Lung (tissue), 12 donors: ENCODE data around the gene LOXL1. TPM values are rescaled to one million over a fixed set of nuclear protein-coding genes. Genes with fewer than 3 reads are reported as not detected.

Experiments used
- ATAC-seq: fragments of 200-7000 bp; cut with Tn5 transposase; one replicate; pipeline ENCODE4 v1.9.1; 2020; ENCODE audit warnings: moderate number of reproducible peaks; ENCODE audit not compliant: insufficient read depth, low FRiP score
- DNase-seq, 3 donors: peaks; one replicate each; pipeline ENCODE4 v3.0.0-alpha.2; 2013 to 2017
- H3K27ac ChIP-seq, 2 donors: one replicate each; pipeline ENCODE4 v1.5.1; 2013; ENCODE audit warnings: mild to moderate bottlenecking in 2 of 2, moderate library complexity in 2 of 2, control low read depth in 1 of 2, inconsistent platforms in 1 of 2, low read depth in 1 of 2, low read length in 1 of 2
- H3K27me3 ChIP-seq, 3 donors: one replicate each; pipeline ENCODE4 v1.5.1; 2013; ENCODE audit warnings: low read length in 2 of 3; ENCODE audit not compliant: control insufficient read depth in 3 of 3, insufficient read depth in 3 of 3
- H3K36me3 ChIP-seq, 4 donors: one replicate each; pipeline ENCODE4 v1.5.1; 2013; ENCODE audit warnings: low read length in 4 of 4, mild to moderate bottlenecking in 1 of 4, moderate library complexity in 1 of 4; ENCODE audit not compliant: control insufficient read depth in 4 of 4, insufficient read depth in 4 of 4
- H3K4me1 ChIP-seq, 5 donors: one replicate each; pipeline ENCODE4 v1.5.1; 2013; ENCODE audit warnings: low read length in 5 of 5, mild to moderate bottlenecking in 2 of 5, moderate library complexity in 1 of 5; ENCODE audit not compliant: control insufficient read depth in 5 of 5, insufficient read depth in 5 of 5
- H3K4me3 ChIP-seq: one replicate; pipeline ENCODE4 v1.5.1; 2013; ENCODE audit warnings: mild to moderate bottlenecking, control low read depth, moderate library complexity
- H3K9ac ChIP-seq, 2 donors: one replicate each; pipeline ENCODE4 v1.5.1; 2013; ENCODE audit warnings: low read length in 2 of 2, control low read depth in 1 of 2; ENCODE audit not compliant: insufficient read depth in 1 of 2
- H3K9me3 ChIP-seq, 4 donors: one replicate each; pipeline ENCODE4 v1.5.1; 2013; ENCODE audit warnings: low read length in 3 of 4, mild to moderate bottlenecking in 1 of 4, moderate library complexity in 1 of 4; ENCODE audit not compliant: control insufficient read depth in 4 of 4, insufficient read depth in 3 of 4
- CTCF ChIP-seq: IDR thresholded peaks from 2 replicates; pipeline ENCODE4 v1.5.1; 2012; ENCODE audit warnings: mild to moderate bottlenecking; ENCODE audit errors: control extremely low read depth, extremely low read depth
- WGBS, 2 donors: extraction: QIAGEN DNeasy Blood & Tissue Kit; methylation state at CpG; one replicate each; pipeline ENCODE4 v1.1.7; 2013; 5-methylcytosine and 5-hydroxymethylcytosine counted together
- polyA plus RNA-seq, 2 donors: library from polyadenylated mRNA; stranded (reverse); fragments of 200-250 nt; gene quantifications; one replicate each; pipeline ENCODE4 v1.2.1, GENCODE V29; 2013
- total RNA-seq, 2 donors: library from RNA; depleted of rRNA in 1 of 2; stranded (reverse); fragments of >200 nt in 1 of 2; gene quantifications; one replicate each; pipeline ENCODE4 v1.2.1, GENCODE V29; 2014 to 2021
- donor health status: control.
- donor health status: control.
- donor health status: Bipolar disorder and iron deficiency.
- donor health status: healthy.
- donor health status: DM: yes; HTN: yes; CAD: no.

LOXL1 gene
- total and polyA plus RNA-seq, 4 donors = 9.4 to 25.3 (median 14.3) TPM

GRCh38 chr15:73910522-73911303 lies 15.5 kb upstream of the LOXL1 start:
- H3K4me1 ChIP-seq = peaks cover 0 to 5% (median 0%) of the 10 kb centered on the region in 5 donors
- H3K4me3 ChIP-seq = no peak overlapping the region
- no peaks in the 10 kb centered on the region for H3K27me3 ChIP-seq
- H3K9me3 ChIP-seq = no peaks in the 10 kb centered on the region
- TF ChIP-seq CTCF = no peak
- H3K27ac ChIP-seq = no peak overlapping the region
- H3K9ac ChIP-seq = no peak overlapping the region
- WGBS, 2 donors = 69 to 80% methylated on average over 7 of the region's 7 CpGs
- DNase-seq = no peak
- no peak for ATAC-seq
- no peaks in the 10 kb centered on the region for H3K36me3 ChIP-seq

- Histone ChIP-seq H3K4me1 (peaks cover 0 to 5% (median 0%) of the 10 kb centered on the region in 5 donors), H3K27ac (no peak overlapping the region), H3K27me3 (no peaks in the 10 kb centered on the region), H3K9ac (no peak overlapping the region), H3K4me3 (no peak overlapping the region), H3K9me3 (peaks cover 0 to 3% (median 1%) of the 10 kb centered on the region in 4 donors), H3K36me3 (peaks cover 0 to 4% (median 0%) of the 10 kb centered on the region in 4 donors)
- no peak for TF ChIP-seq CTCF
- DNase-seq = no peak
- ATAC-seq = no peak
- WGBS, 2 donors = 77 to 88% methylated on average over 7 of the region's 7 CpGs
Measured at GRCh38 chr15:73912030-73912596, 14.1 kb upstream of the LOXL1 start.

DNA sequence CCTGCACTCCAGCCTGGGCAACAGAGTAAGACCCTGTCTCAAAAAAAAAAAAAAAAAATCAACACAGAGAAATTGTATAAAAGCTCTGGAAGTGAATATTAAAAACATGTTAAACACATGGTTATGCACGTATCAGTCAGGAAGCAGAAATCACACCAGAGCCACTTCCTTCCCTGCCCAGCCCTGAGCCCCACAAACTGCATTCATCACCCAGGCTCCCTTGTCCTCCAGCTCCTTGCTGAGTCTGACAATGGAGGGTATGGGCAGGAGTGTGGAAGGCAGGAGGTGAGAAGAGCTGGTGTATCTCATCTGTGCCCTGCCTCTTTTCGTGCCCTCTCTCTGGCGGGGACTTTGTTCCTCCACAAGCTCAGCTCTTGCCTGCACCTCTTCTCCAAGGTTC lies 12.1 kb upstream of the LOXL1 start:
- Histone ChIP-seq H3K4me1 (peaks cover 0 to 3% (median 0%) of the 10 kb centered on the region in 5 donors), H3K36me3 (peaks cover 0 to 4% (median 0%) of the 10 kb centered on the region in 4 donors), H3K4me3 (no peak overlapping the region), H3K27ac (no peak overlapping the region), H3K27me3 (no peaks in the 10 kb centered on the region), H3K9me3 (peaks cover 0 to 3% (median 1%) of the 10 kb centered on the region in 4 donors), H3K9ac (no peak overlapping the region)
- ATAC-seq (no peak), DNase-seq (no peak)
- no peak for TF ChIP-seq CTCF
- WGBS, 2 donors = 15 to 48% methylated on average over 3 of the region's 3 CpGs
